Activated CD8-positive, alpha-beta memory T cell treated with anti-CD3 and anti-CD28 coated beads, Interleukin-2, amount 10 ng/mL, durations not matched to agents 7 days and 5 days (primary cell): ENCODE data around the gene GATAD2B. TPM values are rescaled to one million over a fixed set of nuclear protein-coding genes. Genes with fewer than 3 reads are reported as not detected.

Experiments
- ATAC-seq: fragments of 150-1000 bp; cut with Tn5 transposase; one replicate; pipeline ENCODE4 v1.10.0; 2021; ENCODE audit warnings: moderate library complexity
- CTCF ChIA-PET: fragments of 350-600 bp; sonication (Branson Sonifier 250); formaldehyde crosslinking; loops from one replicate; lab custom pipeline; 2021; ENCODE audit warnings: antibody characterized with exemption; lab: Charles Lee
- DNase-seq: peaks from one replicate; pipeline ENCODE4 v3.0.0-alpha.2; 2020
- H3K27ac Mint-ChIP-seq: one replicate; pipeline ENCODE4 v1.8.0; 2021; ENCODE audit warnings: mild to moderate bottlenecking, mixed read lengths
- H3K27me3 Mint-ChIP-seq: one replicate; pipeline ENCODE4 v1.8.0; 2021; ENCODE audit warnings: mixed read lengths
- H3K36me3 Mint-ChIP-seq: one replicate; pipeline ENCODE4 v1.8.0; 2021; ENCODE audit warnings: mild to moderate bottlenecking, mixed read lengths
- H3K4me1 Mint-ChIP-seq: one replicate; pipeline ENCODE4 v1.8.0; 2021; ENCODE audit warnings: mixed read lengths
- H3K4me3 Mint-ChIP-seq: one replicate; pipeline ENCODE4 v1.8.0; 2021; ENCODE audit warnings: mild to moderate bottlenecking, moderate library complexity, mixed read lengths
- H3K9me3 Mint-ChIP-seq: one replicate; pipeline ENCODE4 v1.8.0; 2022; ENCODE audit warnings: low read depth, mixed read lengths
- total RNA-seq, 2 experiments: library from RNA; stranded (reverse); gene quantifications; one replicate each; pipeline ENCODE4 v1.2.3, GENCODE V29; 2021

The GATAD2B gene
- total RNA-seq, 2 experiments from 2014 or later, result 72.5 to 77.9 TPM

DNA sequence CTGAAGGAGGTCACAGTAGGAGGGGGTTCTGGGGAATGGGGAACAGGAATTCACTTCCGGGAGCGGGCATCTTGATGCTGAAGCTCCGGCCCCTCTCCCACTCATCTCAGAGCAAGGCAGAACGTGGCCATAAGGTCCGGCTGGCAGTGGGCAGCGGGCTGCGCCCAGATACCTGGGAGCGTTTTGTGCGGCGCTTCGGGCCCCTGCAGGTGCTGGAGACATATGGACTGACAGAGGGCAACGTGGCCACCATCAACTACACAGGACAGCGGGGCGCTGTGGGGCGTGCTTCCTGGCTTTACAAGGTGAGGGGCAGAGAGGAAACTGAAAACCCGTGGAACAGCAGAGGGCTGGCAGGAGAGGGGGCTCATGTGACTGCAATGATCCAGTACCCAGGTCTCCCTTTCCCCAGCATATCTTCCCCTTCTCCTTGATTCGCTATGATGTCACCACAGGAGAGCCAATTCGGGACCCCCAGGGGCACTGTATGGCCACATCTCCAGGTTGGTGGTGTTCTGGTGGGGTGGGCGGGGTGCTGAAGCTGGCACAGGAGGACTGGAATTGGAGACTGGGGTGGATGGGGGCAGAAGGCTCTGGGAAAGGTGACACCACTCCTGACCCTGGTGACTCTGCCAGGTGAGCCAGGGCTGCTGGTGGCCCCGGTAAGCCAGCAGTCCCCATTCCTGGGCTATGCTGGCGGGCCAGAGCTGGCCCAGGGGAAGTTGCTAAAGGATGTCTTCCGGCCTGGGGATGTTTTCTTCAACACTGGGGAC, 144.5 kb downstream of the GATAD2B start:
- H3K9me3 Mint-ChIP-seq, result no peaks in the 10 kb centered on the region
- no peak for DNase-seq
- H3K4me3 Mint-ChIP-seq, result no peak overlapping the region
- CTCF ChIA-PET, result no interaction called here
- peaks cover 42% of the 10 kb centered on the region for H3K4me1 Mint-ChIP-seq
- H3K27me3 Mint-ChIP-seq, result no peaks in the 10 kb centered on the region
- no peak overlapping the region for H3K27ac Mint-ChIP-seq
- no peak for ATAC-seq
- no peaks in the 10 kb centered on the region for H3K36me3 Mint-ChIP-seq

DNA sequence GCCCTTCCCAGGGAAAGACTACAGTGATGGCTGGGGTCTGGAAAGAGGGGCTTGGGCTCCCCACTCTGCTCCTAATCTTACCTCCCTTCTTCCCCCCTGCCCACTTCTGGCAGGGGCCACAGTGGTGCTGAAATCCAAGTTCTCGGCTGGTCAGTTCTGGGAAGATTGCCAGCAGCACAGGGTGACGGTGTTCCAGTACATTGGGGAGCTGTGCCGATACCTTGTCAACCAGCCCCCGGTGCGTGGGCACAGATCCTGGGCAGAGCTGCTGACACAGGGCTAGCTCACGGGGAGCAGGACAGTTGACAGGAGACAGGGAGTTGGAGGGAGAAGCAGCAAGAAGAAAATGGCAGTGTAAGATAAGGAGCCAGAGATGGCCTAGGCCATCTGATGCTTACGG, 145.1 kb downstream of the GATAD2B start:
- Mint-ChIP-seq H3K4me1 (peaks cover 41% of the 10 kb centered on the region), H3K27ac (no peak overlapping the region), H3K9me3 (no peaks in the 10 kb centered on the region), H3K27me3 (no peaks in the 10 kb centered on the region), H3K36me3 (no peaks in the 10 kb centered on the region), H3K4me3 (no peak overlapping the region)
- CTCF ChIA-PET, result no interaction called here
- ATAC-seq, result no peak
- no peak for DNase-seq

DNA sequence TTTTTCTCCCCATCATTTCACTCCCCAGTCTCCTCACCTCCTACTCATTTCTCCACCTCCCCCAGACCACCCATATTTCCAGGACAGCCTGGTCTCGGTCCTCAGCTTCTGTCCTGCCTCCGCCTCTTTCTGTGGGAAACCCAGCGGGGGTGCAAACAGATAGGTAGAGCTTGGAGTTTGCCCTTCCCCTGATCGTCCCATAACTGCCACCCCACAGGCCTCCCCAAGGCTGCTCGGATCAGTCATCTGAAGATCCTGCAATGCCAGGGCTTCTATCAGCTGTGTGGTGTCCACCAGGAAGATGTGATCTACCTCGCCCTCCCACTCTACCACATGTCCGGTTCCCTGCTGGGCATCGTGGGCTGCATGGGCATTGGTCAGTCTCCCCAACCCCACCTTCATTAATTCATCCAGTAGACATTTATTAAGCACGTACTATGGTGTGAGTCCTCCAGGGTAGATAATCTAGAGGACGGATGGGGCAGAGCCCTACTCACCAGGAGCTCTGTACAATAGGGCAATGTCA, 145.9 kb downstream of the GATAD2B start:
- Mint-ChIP-seq H3K27ac (peak overlapping the region; percentile 60), H3K27me3 (no peaks in the 10 kb centered on the region), H3K4me3 (peak overlapping the region; percentile 87), H3K36me3 (no peaks in the 10 kb centered on the region), H3K9me3 (no peaks in the 10 kb centered on the region), H3K4me1 (peaks cover 40% of the 10 kb centered on the region)
- ATAC-seq, result no peak
- CTCF ChIA-PET, result interaction anchor here (1.8 to 2.1 kb wide), 2 partner anchors 20 to 201 kb away, joined by 5 to 13 read pairs; partner anchors contain the start of gene JTB
- no peak for DNase-seq

DNA sequence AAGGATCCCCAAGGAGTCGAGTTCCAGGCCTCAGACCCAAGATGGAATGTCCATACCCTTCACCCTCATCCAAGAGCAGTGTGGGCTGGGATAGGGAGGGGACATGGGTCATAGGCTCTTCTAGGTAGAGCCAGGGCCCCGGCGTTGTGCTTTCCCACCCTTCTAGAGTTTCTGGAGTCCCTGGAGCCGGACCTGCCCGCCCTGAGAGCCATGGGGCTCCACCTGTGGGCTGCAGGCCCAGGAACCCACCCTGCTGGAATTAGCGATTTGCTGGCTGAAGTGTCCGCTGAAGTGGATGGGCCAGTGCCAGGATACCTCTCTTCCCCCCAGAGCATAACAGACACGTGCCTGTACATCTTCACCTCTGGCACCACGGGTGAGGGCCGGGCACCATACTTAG, 146.4 kb downstream of the GATAD2B start:
- CTCF ChIA-PET, result interaction anchor here (1.3 to 3.1 kb wide), 11 partner anchors 13 to 244 kb away, joined by 3 to 18 read pairs (median 7); partner anchors contain the start of genes CREB3L4, DENND4B, GATAD2B and JTB
- DNase-seq (no peak), ATAC-seq (no peak)
- Mint-ChIP-seq H3K4me3 (peak overlapping the region; percentile 87), H3K27ac (peak overlapping the region; percentile 79), H3K9me3 (no peaks in the 10 kb centered on the region), H3K4me1 (peaks cover 40% of the 10 kb centered on the region), H3K36me3 (peaks cover under 1% of the 10 kb centered on the region), H3K27me3 (no peaks in the 10 kb centered on the region)

DNA sequence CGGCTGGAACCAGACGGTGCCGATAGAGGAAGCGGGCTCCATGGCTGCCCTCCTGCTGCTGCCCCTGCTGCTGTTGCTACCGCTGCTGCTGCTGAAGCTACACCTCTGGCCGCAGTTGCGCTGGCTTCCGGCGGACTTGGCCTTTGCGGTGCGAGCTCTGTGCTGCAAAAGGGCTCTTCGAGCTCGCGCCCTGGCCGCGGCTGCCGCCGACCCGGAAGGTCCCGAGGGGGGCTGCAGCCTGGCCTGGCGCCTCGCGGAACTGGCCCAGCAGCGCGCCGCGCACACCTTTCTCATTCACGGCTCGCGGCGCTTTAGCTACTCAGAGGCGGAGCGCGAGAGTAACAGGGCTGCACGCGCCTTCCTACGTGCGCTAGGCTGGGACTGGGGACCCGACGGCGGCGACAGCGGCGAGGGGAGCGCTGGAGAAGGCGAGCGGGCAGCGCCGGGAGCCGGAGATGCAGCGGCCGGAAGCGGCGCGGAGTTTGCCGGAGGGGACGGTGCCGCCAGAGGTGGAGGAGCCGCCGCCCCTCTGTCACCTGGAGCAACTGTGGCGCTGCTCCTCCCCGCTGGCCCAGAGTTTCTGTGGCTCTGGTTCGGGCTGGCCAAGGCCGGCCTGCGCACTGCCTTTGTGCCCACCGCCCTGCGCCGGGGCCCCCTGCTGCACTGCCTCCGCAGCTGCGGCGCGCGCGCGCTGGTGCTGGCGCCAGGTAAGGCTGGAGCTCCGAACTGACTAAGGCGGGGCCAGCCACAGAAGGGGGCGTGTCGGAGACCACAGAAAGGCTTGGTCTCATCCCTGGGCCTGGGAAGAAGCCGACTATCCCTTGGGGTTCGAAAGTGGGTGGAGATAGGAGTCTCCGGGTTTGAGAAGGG, 147.1 kb downstream of the GATAD2B start:
- CTCF ChIA-PET, result interaction anchor here (0.6 to 3.1 kb wide), 19 partner anchors 12 to 424 kb away, joined by 3 to 18 read pairs (median 4); partner anchors contain the start of genes CREB3L4, DENND4B, GATAD2B and ILF2
- ATAC-seq (peak; percentile 78), DNase-seq (peak; percentile 90)
- Mint-ChIP-seq H3K9me3 (no peaks in the 10 kb centered on the region), H3K4me3 (peak overlapping the region; percentile 87), H3K4me1 (peaks cover 40% of the 10 kb centered on the region), H3K27me3 (no peaks in the 10 kb centered on the region), H3K27ac (peak overlapping the region; percentile 97), H3K36me3 (peaks cover 1% of the 10 kb centered on the region)

DNA sequence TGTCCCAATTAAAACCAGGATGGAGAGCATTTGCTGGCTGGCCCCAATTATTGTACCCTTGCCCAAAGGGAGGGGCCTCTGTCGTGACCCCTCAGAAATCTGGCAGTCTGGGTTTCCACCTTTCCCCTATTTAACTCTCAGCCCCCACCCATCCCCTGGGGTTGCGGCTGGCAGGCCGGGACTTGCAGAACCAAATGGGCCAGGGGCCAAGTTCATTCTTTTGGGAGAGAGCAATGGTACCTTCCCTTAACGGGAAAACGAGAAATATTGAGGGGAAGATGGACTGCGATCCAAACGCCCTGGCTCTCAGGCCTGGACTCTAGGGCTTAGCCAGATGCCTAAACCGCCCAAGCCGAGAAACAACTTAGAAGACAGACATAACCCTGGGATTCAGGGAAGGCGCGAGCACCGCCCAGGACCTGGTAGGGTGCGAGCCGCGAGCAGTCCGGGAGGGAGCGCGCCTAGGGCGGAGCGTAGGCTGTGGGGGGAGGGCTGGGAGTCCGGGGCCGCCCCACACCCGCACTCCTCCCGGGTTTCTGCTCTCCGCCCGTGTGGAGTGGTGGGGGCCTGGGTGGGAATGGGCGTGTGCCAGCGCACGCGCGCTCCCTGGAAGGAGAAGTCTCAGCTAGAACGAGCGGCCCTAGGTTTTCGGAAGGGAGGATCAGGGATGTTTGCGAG, 147.9 kb downstream of the GATAD2B start, which contains the start of gene SLC27A3:
Gene SLC27A3 (plus strand): TSS at position 628 of the 678 bp plus-strand sequence. CDS start 91 bp downstream, outside the sequence.
- H3K27me3 Mint-ChIP-seq, result no peaks in the 10 kb centered on the region
- DNase-seq (no peak), ATAC-seq (peak; percentile 64)
- peak within 1 kb of the TSS; percentile 97 for H3K27ac Mint-ChIP-seq
- H3K4me1 Mint-ChIP-seq, result peaks cover 40% of the 10 kb centered on the region
- H3K36me3 Mint-ChIP-seq, result peaks cover 3% of the 10 kb centered on the region
- CTCF ChIA-PET, result interaction anchor here (0.7 to 3.1 kb wide), 18 partner anchors 12 to 423 kb away, joined by 3 to 18 read pairs (median 4); partner anchors contain the start of genes CREB3L4, DENND4B, GATAD2B and ILF2
- H3K4me3 Mint-ChIP-seq, result peak within 1 kb of the TSS; percentile 87
- H3K9me3 Mint-ChIP-seq, result no peaks in the 10 kb centered on the region

DNA sequence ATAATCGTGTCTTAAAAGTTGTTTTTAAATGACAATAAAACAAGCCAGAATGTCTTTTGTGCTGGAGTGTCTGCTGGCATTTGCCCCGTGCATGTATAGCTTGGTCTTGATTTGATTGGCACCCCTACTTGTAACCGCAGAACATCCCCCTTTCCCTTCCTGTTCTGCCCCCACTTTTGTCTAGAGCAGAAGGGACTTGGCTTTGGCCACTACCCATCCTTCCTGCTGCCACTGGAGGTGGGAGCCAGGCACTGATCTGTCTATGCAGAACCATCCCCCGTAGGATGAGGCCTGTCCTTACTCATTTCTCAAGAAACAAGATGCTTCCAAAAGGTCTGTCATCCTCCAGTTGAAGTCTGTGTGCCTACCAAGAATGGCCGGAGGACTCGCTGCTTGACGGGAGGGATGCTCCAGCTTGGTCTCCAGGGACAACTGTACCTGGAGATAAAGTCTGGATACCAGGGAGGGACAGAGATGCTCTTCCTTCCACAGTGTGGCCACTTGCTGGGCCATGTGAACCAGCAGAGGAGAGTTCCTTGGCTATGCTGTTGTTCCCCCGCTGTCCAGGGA, 148.7 kb downstream of the GATAD2B start:
- no peaks in the 10 kb centered on the region for H3K27me3 Mint-ChIP-seq
- H3K36me3 Mint-ChIP-seq, result peaks cover 3% of the 10 kb centered on the region
- no peak for DNase-seq
- no peaks in the 10 kb centered on the region for H3K9me3 Mint-ChIP-seq
- peaks cover 40% of the 10 kb centered on the region for H3K4me1 Mint-ChIP-seq
- no peak for ATAC-seq
- H3K4me3 Mint-ChIP-seq, result no peak overlapping the region
- peak overlapping the region; percentile 97 for H3K27ac Mint-ChIP-seq
- CTCF ChIA-PET, result interaction anchor here (0.6 to 3.1 kb wide), 5 partner anchors 17 to 215 kb away, joined by 3 to 18 read pairs (median 3); partner anchors contain the start of genes DENND4B and GATAD2B

DNA sequence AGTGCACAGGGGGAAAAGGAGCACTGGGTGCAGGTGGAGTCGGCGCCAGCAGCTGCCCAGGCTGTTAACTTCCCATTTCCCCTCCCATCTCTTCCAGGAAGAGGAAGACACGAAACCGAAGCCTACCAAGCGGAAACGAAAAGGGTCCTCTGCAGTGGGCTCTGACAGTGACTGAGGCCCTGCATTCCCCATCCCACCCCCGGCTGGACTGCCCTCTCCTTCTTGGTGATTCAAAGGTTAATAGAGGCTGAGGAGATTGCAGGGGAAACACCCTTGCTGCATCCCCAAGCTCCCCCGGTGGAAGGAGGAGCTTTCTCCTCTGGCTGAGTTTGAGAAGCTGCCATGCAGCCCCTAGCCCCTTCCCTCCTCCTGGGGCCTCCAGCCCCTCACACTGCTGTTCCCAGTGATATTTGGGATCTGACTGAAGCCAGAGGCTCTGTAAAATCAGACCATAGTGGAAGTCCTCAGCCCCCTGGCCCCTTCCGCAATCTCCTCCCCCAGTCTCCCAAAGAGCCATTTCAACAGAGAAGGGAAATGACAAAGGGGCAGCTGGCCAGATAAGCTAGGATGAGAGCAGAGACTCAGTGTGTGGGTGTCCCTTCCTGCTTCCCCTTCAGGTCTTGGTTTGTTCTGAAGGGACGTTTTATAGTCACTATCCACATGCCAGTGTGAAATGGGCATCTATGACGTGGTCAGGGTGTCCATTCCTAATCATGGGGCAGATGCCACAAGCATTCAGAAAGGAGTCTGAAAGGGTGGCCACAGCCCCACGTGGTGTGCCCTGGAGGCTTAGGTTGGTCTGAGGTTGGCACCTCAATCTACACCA, 149.5 kb downstream of the GATAD2B start:
- Mint-ChIP-seq H3K4me3 (no peak overlapping the region), H3K4me1 (peaks cover 40% of the 10 kb centered on the region), H3K36me3 (peaks cover 9% of the 10 kb centered on the region), H3K27ac (peak overlapping the region; percentile 97), H3K27me3 (no peaks in the 10 kb centered on the region), H3K9me3 (no peaks in the 10 kb centered on the region)
- CTCF ChIA-PET, result interaction anchor here (0.9 to 3.1 kb wide), 6 partner anchors 18 to 214 kb away, joined by 3 to 18 read pairs (median 3); partner anchors contain the start of gene GATAD2B
- DNase-seq (no peak), ATAC-seq (no peak)

DNA sequence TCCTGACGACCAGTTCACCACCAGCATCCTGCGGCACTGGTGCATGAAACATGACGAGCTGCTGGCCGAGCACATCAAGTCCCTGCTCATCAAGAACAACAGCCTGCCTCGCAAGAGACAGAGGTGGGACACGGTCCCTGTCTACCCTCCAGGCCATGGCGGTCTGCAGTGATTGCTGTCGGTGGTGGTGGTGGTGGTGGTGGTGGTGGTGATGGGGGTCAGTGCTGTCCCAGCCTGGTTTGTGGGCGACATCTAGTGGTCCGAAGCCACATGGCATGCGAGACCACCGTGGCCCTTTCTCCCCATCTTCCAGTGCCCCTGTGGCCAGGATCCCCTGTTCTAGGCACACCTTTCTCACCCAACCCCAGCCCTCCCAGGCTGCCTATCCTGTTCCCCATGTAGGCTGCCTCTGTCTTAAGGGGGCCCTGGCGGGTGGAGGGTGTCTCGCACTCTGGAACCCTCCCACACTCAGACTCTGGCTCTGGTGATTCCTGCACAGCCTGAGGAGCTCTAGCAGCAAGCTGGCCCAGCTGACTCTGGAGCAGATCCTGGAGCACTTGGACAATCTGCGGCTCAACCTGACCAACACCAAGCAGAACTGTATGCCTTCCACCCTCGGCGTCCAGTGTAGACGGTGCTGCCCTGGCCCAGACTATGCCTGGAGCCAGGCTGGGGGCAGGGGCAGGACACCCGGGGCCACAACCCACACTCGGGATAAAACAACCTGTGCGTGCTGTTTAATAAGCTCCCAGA, 150.8 kb downstream of the GATAD2B start:
- Mint-ChIP-seq H3K27ac (no peak overlapping the region), H3K4me3 (no peak overlapping the region), H3K4me1 (peaks cover 34% of the 10 kb centered on the region), H3K27me3 (no peaks in the 10 kb centered on the region), H3K9me3 (no peaks in the 10 kb centered on the region), H3K36me3 (peaks cover 15% of the 10 kb centered on the region)
- ATAC-seq, result no peak
- no peak for DNase-seq
- CTCF ChIA-PET, result interaction anchor here (0.5 to 1.4 kb wide), 5 partner anchors 34 to 215 kb away, joined by 3 read pairs; no protein-coding TSS in a partner anchor

DNA sequence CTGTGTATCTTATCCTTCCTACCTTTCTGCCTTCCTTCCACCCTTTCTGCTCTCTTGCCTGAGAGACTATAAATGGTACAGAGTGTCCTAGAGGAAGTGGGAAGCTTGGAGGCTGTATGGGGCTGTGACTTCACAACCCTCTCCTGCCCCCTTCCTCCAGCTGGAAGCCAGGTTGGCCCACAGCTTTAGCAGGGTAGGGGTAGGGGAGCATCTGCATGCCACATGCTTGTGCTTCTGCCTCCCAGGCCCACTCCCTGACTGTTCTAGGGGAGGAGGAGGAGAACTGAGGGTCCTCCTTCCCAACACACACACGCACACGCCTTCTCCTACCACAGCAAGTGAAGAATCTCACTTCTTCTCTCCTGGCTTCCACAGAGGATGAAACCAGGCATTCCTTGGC, 151.5 kb downstream of the GATAD2B start:
- peaks cover 16% of the 10 kb centered on the region for H3K36me3 Mint-ChIP-seq
- no peaks in the 10 kb centered on the region for H3K27me3 Mint-ChIP-seq
- H3K9me3 Mint-ChIP-seq, result no peaks in the 10 kb centered on the region
- H3K4me3 Mint-ChIP-seq, result no peak overlapping the region
- no peak overlapping the region for H3K27ac Mint-ChIP-seq
- DNase-seq (no peak), ATAC-seq (no peak)
- CTCF ChIA-PET, result interaction anchor here (0.6 kb wide), 1 partner anchor 38 kb away, joined by 3 read pairs; no protein-coding TSS in a partner anchor
- peaks cover 27% of the 10 kb centered on the region for H3K4me1 Mint-ChIP-seq

DNA sequence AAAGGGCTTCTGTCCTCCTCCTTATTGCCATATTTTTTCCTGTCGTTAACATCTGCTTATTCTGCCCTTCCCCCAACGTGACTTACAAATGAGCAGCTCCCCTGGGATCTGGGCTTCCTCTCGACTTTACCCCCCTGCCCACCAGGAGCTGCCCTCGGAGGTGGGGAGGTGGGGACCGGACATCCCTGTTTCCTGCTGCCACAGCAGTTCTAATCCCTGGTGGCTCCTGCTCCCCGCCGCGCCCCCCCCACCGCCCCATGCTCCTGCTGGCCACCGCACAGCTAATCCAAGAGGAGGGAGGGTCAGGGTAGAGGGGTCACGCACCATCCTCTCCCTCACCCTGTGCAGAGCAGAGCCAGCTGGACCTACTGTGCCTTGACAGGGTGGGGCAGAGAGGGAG, 152.0 kb downstream of the GATAD2B start:
- CTCF ChIA-PET, result no interaction called here
- H3K27ac Mint-ChIP-seq, result no peak overlapping the region
- H3K4me3 Mint-ChIP-seq, result no peak overlapping the region
- peaks cover 17% of the 10 kb centered on the region for H3K36me3 Mint-ChIP-seq
- H3K4me1 Mint-ChIP-seq, result peaks cover 25% of the 10 kb centered on the region
- no peaks in the 10 kb centered on the region for H3K9me3 Mint-ChIP-seq
- ATAC-seq (no peak), DNase-seq (no peak)
- no peaks in the 10 kb centered on the region for H3K27me3 Mint-ChIP-seq
